ENCODE data around the gene ZIM2.
A peak's percentile ranks its signal among the peaks of the same experiment; 100 is the strongest.

The ZIM2 gene

GRCh38 chr19:56838909-56839651, 1.4 kb downstream of the ZIM2 start:
- peak; percentile 22 for DNase-seq (ENCODE audit: low read depth)
- no peak overlapping the region for H3K4me3 ChIP-seq (ENCODE audit: low read length)

GRCh38 chr19:56838024-56838908, 2.3 kb downstream of the ZIM2 start:
- no peak overlapping the region for H3K4me3 ChIP-seq (ENCODE audit: low read length)
- no peak for DNase-seq (ENCODE audit: low read depth)
- TF ChIP-seq, protein P1, sequence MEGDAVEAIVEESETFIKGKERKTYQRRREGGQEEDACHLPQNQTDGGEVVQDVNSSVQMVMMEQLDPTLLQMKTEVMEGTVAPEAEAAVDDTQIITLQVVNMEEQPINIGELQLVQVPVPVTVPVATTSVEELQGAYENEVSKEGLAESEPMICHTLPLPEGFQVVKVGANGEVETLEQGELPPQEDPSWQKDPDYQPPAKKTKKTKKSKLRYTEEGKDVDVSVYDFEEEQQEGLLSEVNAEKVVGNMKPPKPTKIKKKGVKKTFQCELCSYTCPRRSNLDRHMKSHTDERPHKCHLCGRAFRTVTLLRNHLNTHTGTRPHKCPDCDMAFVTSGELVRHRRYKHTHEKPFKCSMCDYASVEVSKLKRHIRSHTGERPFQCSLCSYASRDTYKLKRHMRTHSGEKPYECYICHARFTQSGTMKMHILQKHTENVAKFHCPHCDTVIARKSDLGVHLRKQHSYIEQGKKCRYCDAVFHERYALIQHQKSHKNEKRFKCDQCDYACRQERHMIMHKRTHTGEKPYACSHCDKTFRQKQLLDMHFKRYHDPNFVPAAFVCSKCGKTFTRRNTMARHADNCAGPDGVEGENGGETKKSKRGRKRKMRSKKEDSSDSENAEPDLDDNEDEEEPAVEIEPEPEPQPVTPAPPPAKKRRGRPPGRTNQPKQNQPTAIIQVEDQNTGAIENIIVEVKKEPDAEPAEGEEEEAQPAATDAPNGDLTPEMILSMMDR (IDR thresholded peaks at IDR 0.05; ENCODE audit: insufficient read depth, low read depth, low read length, missing control alignments) = no peak

More at GRCh38 chr19:56838909-56839651, 1.4 kb downstream of the ZIM2 start:
- TF ChIP-seq, protein P1 (IDR thresholded peaks at IDR 0.05; ENCODE audit: insufficient read depth, low read depth, low read length, missing control alignments) = no peak

- TF ChIP-seq, protein P1 (IDR thresholded peaks at IDR 0.05; ENCODE audit: insufficient read depth, low read depth, low read length, missing control alignments) = no peak
- DNase-seq (ENCODE audit: low read depth) = no peak
- no peak overlapping the region for H3K4me3 ChIP-seq (ENCODE audit: low read length)
These were observed 3.0 kb downstream of the ZIM2 start for GRCh38 chr19:56837492-56838023.

- TF ChIP-seq, protein P1 (IDR thresholded peaks at IDR 0.05; ENCODE audit: insufficient read depth, low read depth, low read length, missing control alignments) = no peak
- H3K4me3 ChIP-seq (ENCODE audit: low read length) = no peak overlapping the region
- no peak for DNase-seq (ENCODE audit: low read depth)
These were observed 3.5 kb downstream of the ZIM2 start for GRCh38 chr19:56837004-56837403.

DNA sequence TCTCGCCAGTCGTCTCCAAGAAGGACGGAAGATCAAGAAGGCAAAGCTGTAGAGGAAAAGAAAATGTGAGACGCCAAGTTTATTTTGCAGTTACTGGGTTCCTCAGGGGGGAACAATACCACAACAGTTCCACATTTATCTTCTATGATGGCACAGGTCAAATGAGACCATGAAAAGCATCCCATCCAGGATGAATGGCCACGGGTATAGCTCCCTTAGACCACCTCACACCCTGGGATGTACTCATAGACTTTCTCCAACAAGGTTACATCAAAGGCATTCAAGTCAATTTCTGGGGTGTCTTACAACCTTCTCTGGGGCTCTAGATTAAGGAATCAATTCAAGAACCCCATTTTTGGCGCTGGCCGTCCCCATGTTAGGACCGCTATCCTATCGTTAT, 4.5 kb downstream of the ZIM2 start:
- no peak for DNase-seq (ENCODE audit: low read depth)
- TF ChIP-seq, protein P1 (IDR thresholded peaks at IDR 0.05; ENCODE audit: insufficient read depth, low read depth, low read length, missing control alignments) = no peak
- no peak overlapping the region for H3K4me3 ChIP-seq (ENCODE audit: low read length)

DNA sequence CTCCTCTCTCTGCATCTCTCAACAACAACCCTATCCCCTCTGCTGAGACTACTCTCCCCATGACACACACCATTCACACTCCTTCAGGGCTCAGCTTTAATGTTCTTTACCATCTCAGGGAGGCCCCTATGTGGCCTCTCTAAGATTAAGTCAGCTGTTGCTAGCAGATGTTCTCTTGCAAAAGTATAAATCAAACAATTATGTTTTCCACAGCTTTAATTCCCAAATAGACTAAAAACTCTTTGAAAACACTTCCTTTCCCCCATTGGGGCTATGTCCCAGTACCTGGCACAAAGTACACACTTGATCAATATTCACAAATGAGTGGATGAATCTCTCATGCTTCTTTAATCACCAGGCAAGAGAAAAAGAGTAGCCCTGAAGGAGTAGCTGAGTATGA, 5.1 kb downstream of the ZIM2 start:
- DNase-seq (ENCODE audit: low read depth) = no peak
- TF ChIP-seq, protein P1 (IDR thresholded peaks at IDR 0.05; ENCODE audit: insufficient read depth, low read depth, low read length, missing control alignments) = no peak

More for the DNA sequence above, 5.1 kb downstream of the ZIM2 start:
- H3K4me3 ChIP-seq (ENCODE audit: low read length) = no peak overlapping the region

Measured in epithelial cell of esophagus (primary cell).